ENCODE data around the gene TTC28. TPM values are rescaled to one million over a fixed set of nuclear protein-coding genes. Genes with fewer than 3 reads are reported as not detected.

TTC28 gene
- total RNA-seq, 3 donors from 2014 or later, result 9.6 to 32.3 (median 13.2) TPM

DNA sequence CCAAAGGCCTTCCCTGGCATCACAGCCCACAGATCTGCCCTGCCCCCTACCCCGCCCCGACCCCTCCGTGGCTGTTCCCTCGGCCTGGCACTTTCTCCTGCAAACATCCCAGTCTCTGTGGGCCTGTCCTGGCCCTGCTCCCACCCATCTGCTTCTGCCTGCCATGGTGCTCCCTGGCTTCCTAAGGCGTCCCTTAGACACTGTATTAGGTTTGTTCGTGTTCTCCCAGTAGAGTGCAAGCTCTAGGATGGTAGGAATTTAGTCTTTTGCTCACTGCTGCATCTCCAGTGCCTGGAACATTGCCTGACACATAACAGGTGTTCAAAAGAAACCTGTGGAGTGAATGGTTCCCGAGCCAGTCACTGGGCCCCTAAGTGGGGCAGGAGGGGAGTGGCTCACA is 690.9 kb downstream of the TTC28 start:
- Histone ChIP-seq H3K36me3 (ENCODE audit: low read depth) (no peaks in the 10 kb centered on the region), H3K4me1 (ENCODE audit: low read depth) (no peaks in the 10 kb centered on the region), H3K4me3 (no peak overlapping the region), H3K9me3 (no peaks in the 10 kb centered on the region)
- DNase-seq, result no peak
- TF ChIP-seq, protein P1, sequence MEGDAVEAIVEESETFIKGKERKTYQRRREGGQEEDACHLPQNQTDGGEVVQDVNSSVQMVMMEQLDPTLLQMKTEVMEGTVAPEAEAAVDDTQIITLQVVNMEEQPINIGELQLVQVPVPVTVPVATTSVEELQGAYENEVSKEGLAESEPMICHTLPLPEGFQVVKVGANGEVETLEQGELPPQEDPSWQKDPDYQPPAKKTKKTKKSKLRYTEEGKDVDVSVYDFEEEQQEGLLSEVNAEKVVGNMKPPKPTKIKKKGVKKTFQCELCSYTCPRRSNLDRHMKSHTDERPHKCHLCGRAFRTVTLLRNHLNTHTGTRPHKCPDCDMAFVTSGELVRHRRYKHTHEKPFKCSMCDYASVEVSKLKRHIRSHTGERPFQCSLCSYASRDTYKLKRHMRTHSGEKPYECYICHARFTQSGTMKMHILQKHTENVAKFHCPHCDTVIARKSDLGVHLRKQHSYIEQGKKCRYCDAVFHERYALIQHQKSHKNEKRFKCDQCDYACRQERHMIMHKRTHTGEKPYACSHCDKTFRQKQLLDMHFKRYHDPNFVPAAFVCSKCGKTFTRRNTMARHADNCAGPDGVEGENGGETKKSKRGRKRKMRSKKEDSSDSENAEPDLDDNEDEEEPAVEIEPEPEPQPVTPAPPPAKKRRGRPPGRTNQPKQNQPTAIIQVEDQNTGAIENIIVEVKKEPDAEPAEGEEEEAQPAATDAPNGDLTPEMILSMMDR (IDR thresholded peaks at IDR 0.05), result no peak
- intact Hi-C loops (cut with DNase I, micrococcal nuclease), result no loop called here
- ATAC-seq, result no peak

DNA sequence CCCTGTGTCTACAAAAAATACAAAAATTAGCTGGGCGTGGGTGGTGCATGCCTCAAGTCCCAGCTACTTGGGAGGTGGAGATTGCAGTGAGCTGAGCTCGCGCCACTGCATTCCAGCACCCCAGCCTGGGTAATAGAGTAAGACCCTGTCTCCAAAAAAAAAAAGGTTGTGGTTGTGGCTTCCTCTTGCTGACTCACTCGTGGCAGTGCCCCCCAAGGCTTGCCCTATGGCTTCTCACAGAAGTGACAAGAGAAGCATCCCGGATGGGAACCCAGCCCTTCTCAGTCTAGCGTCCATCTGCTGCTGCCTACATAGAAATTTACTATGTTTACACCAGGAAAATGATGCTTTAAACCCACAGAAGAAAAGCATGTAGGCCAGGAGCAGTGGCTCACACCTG is 692.1 kb downstream of the TTC28 start:
- TF ChIP-seq, protein P1 (IDR thresholded peaks at IDR 0.05), result no peak
- DNase-seq, result no peak
- no peak for ATAC-seq
- Histone ChIP-seq H3K4me3 (no peak overlapping the region), H3K9me3 (no peaks in the 10 kb centered on the region), H3K36me3 (ENCODE audit: low read depth) (no peaks in the 10 kb centered on the region), H3K4me1 (ENCODE audit: low read depth) (no peaks in the 10 kb centered on the region)
- intact Hi-C loops (cut with DNase I, micrococcal nuclease), result no loop called here

DNA sequence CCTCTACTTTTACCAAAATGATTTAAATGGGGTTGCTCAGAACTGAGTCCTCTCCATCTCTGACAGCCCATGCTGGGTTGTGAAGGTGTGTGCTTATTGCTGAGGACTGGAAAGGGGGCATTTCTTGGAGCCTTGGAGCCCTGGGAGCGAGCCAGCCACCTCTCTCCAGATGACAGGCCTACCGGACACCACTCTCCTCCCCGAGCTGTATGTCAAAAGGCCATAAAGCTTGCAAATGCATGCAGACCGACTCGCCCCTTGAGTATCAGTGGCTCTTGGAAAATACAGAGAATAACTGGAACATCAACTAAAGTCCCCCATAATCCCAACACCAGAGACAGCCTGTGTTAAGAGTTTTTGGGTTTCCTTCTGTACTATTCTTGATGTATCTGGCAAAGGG is 692.7 kb downstream of the TTC28 start:
- TF ChIP-seq, protein P1 (IDR thresholded peaks at IDR 0.05), result no peak
- no peak for ATAC-seq
- H3K36me3 ChIP-seq (ENCODE audit: low read depth), result no peaks in the 10 kb centered on the region
- no peaks in the 10 kb centered on the region for H3K4me1 ChIP-seq (ENCODE audit: low read depth)
- H3K4me3 ChIP-seq, result no peak overlapping the region
- intact Hi-C loops (cut with DNase I, micrococcal nuclease), result no loop called here
- no peaks in the 10 kb centered on the region for H3K9me3 ChIP-seq
- no peak for DNase-seq

DNA sequence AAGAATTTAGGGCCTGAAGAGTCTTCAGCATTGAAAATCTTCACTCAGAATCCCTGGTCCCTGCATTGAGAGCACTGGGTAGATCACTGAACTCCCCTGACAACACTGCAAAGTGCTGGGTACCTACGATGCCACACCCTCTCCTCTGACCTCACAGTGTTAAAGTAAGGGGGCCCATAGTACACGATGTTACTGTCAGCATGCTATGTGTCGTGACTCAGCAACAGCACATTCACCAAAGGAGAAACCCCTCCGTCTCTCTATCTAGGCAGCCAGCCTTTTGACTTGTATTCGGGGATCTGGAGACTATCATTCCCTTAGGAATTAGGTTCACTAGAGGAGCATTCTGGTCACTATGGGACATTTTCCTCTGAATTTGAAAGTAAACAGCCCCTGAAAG is 693.2 kb downstream of the TTC28 start:
- intact Hi-C loops (cut with DNase I, micrococcal nuclease), result no loop called here
- Histone ChIP-seq H3K4me1 (ENCODE audit: low read depth) (no peaks in the 10 kb centered on the region), H3K36me3 (ENCODE audit: low read depth) (no peaks in the 10 kb centered on the region), H3K4me3 (no peak overlapping the region), H3K9me3 (no peaks in the 10 kb centered on the region)
- TF ChIP-seq, protein P1 (IDR thresholded peaks at IDR 0.05), result no peak
- no peak for DNase-seq
- ATAC-seq, result no peak

DNA sequence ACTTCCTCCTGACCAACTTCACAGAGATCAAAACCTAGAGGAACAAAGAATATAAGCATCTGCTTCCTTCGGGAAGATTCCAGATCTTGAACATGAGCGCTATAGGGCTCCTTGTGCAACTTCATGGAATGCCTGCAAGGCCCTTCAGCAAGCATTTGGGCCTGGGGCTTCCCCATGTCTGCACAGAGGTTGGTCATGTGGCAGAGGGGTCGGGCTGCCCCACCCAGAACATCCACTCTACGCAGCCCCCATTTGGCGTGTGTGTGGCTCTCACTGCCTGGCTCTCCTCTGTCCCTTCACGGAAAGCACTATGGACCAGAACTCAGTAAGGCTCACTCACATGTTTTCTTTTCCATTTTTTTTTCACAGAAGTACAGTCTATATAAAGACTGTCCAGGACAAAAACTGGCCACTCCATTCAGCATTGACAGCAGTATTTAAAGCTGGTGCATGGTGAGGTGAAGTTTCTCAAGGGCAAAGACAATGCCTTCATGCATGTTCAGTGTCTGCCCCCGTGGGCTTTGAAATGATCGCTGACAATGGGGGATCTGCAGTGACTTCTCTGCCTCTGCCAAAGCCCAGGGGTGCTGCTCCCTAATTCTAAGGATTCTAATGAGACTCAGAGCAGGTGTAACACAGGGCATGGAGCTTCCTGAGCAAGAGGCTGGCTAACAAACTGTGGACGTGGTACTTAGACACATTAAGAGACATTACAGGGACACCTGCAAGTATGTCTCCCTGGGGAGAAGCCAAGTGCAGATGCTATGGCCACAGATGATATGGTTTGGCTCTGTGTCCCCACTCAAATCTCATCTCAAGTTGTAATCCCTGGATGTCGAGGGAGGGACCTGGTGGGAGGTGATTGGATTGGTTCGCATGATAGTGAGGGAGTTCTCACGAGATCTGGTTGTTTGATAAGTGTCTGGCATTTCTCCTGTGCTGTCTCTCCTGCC is 694.0 kb downstream of the TTC28 start:
- ATAC-seq, result no peak
- no peaks in the 10 kb centered on the region for H3K9me3 ChIP-seq
- H3K36me3 ChIP-seq (ENCODE audit: low read depth), result no peaks in the 10 kb centered on the region
- TF ChIP-seq, protein P1 (IDR thresholded peaks at IDR 0.05), result no peak
- DNase-seq, result no peak
- no peaks in the 10 kb centered on the region for H3K4me1 ChIP-seq (ENCODE audit: low read depth)
- intact Hi-C loops (cut with DNase I, micrococcal nuclease), result no loop called here
- H3K4me3 ChIP-seq, result no peak overlapping the region

Measured in mucosa of descending colon (tissue), 3 donors.